IMR-90 (cell line): Measurements from ENCODE around the gene PAK5. TPM values are rescaled to one million over a fixed set of nuclear protein-coding genes. Genes with fewer than 3 reads are reported as not detected.

Experiments
- ATAC-seq: fragments of 200-7000 bp; cut with Tn5 transposase; 2 replicates; pipeline ENCODE4 v1.9.1; 2020; ENCODE audit warnings: low read depth, mild to moderate bottlenecking, moderate library complexity
- BruUV-seq: library from RNA; stranded (reverse); fragments of 400-500 nt; replicated peaks from 2 replicates; lab custom pipeline; 2021; lab: Mats Ljungman, UMichigan
- CTCF ChIA-PET: fragments of 300-600 bp; formaldehyde crosslinking; extraction: SDS; loops from one replicate; lab custom pipeline; 2021; ENCODE audit warnings: antibody characterized with exemption; lab: Yijun Ruan, JAX
- POLR2A ChIA-PET: fragments of 300-600 bp; sonication (Branson Sonifier 250); formaldehyde crosslinking; loops from one replicate; lab custom pipeline; 2022; ENCODE audit warnings: antibody characterized with exemption; ENCODE audit not compliant: unreplicated experiment; lab: Charles Lee
- DNase-seq: peaks from one replicate; pipeline ENCODE4 v3.0.0; 2013
- H2AFZ ChIP-seq: replicated peaks from 2 replicates; pipeline ENCODE3; 2013; ENCODE audit warnings: low read length, mild to moderate bottlenecking; ENCODE audit not compliant: poor library complexity
- H2AK5ac ChIP-seq: 2 replicates; pipeline ENCODE4 v1.6.1; 2013; ENCODE audit warnings: low read depth, low read length, inconsistent platforms
- H2AK9ac ChIP-seq: replicated peaks from 2 replicates; pipeline ENCODE3; 2013; ENCODE audit warnings: mild to moderate bottlenecking, low read depth, low read length, moderate library complexity; ENCODE audit not compliant: poor library complexity
- H2BK120ac ChIP-seq: 2 replicates; pipeline ENCODE4 v1.6.1; 2013; ENCODE audit warnings: low read depth, low read length, inconsistent platforms
- H2BK15ac ChIP-seq: 3 replicates; pipeline ENCODE4 v1.6.1; 2013; ENCODE audit warnings: low read depth, low read length, inconsistent platforms
- H2BK20ac ChIP-seq: 2 replicates; pipeline ENCODE4 v1.6.1; 2013; ENCODE audit warnings: low read depth, mild to moderate bottlenecking, inconsistent platforms, low read length, moderate library complexity
- H2BK5ac ChIP-seq: 2 replicates; pipeline ENCODE4 v1.6.1; 2013; ENCODE audit warnings: mild to moderate bottlenecking, low read depth, low read length, inconsistent platforms; ENCODE audit not compliant: poor library complexity, severe bottlenecking
- H3K14ac ChIP-seq: replicated peaks from 2 replicates; pipeline ENCODE4 v1.6.1; 2013; ENCODE audit warnings: low read depth, low read length, inconsistent platforms
- H3K18ac ChIP-seq: 2 replicates; pipeline ENCODE4 v1.6.1; 2013; ENCODE audit warnings: low read depth, low read length, control low read depth
- H3K23ac ChIP-seq: 2 replicates; pipeline ENCODE4 v1.6.1; 2013; ENCODE audit warnings: low read depth, low read length, inconsistent platforms
- H3K27ac ChIP-seq: 2 replicates; pipeline ENCODE4 v1.5.1; 2013; ENCODE audit warnings: mild to moderate bottlenecking, control low read depth, low read length; ENCODE audit not compliant: insufficient read depth
- H3K27me3 ChIP-seq: 2 replicates; pipeline ENCODE4 v1.6.1; 2013; ENCODE audit warnings: low read length; ENCODE audit not compliant: control insufficient read depth, insufficient read depth
- H3K36me3 ChIP-seq: 2 replicates; pipeline ENCODE4 v1.6.1; 2013; ENCODE audit warnings: low read length, mixed read lengths; ENCODE audit not compliant: control insufficient read depth, insufficient read depth
- H3K4ac ChIP-seq: 2 replicates; pipeline ENCODE4 v1.6.1; 2013; ENCODE audit warnings: low read depth, low read length, inconsistent platforms
- H3K4me1 ChIP-seq: 2 replicates; pipeline ENCODE4 v1.6.1; 2013; ENCODE audit warnings: low read length, mixed read lengths; ENCODE audit not compliant: control insufficient read depth, insufficient read depth
- H3K4me2 ChIP-seq: 2 replicates; pipeline ENCODE4 v1.6.1; 2013; ENCODE audit warnings: low read depth, mild to moderate bottlenecking, control low read depth, low read length, moderate library complexity
- H3K4me3 ChIP-seq: 2 replicates; pipeline ENCODE4 v1.5.1; 2013; ENCODE audit warnings: low read depth, mild to moderate bottlenecking, control low read depth, low read length, moderate library complexity; ENCODE audit not compliant: insufficient read depth
- H3K56ac ChIP-seq: 2 replicates; pipeline ENCODE4 v1.6.1; 2013; ENCODE audit warnings: low read length, inconsistent platforms; ENCODE audit not compliant: insufficient read depth; ENCODE audit errors: extremely low read depth
- H3K79me1 ChIP-seq, 2 experiments: 2 replicates each; pipeline ENCODE4 v1.6.1; 2013; ENCODE audit warnings: low read length in 2 of 2, inconsistent platforms in 1 of 2, low read depth in 1 of 2
- H3K9ac ChIP-seq: 2 replicates; pipeline ENCODE4 v1.6.1; 2013; ENCODE audit warnings: low read depth, low read length, control low read depth
- H3K9me1 ChIP-seq: 2 replicates; pipeline ENCODE4 v1.6.1; 2013; ENCODE audit warnings: low read length, inconsistent platforms; ENCODE audit not compliant: insufficient read depth
- H3K9me3 ChIP-seq: 2 replicates; pipeline ENCODE4 v1.6.1; 2013; ENCODE audit warnings: low read length; ENCODE audit not compliant: control insufficient read depth, insufficient read depth
- H4K20me1 ChIP-seq: 2 replicates; pipeline ENCODE4 v1.6.1; 2013; ENCODE audit warnings: low read length, inconsistent platforms; ENCODE audit not compliant: insufficient read depth
- H4K5ac ChIP-seq: 2 replicates; pipeline ENCODE4 v1.6.1; 2013; ENCODE audit warnings: mild to moderate bottlenecking, low read depth, low read length, control low read depth
- H4K8ac ChIP-seq, 2 experiments: 2 replicates each; pipeline ENCODE4 v1.6.1; 2013; ENCODE audit warnings: low read depth in 2 of 2, low read length in 2 of 2, control low read depth in 1 of 2, inconsistent platforms in 1 of 2
- H4K91ac ChIP-seq: 2 replicates; pipeline ENCODE4 v1.6.1; 2013; ENCODE audit warnings: low read depth, low read length, inconsistent platforms; ENCODE audit not compliant: insufficient read depth
- BHLHE40 ChIP-seq: fragments of 150-350 bp; IDR thresholded peaks from 2 replicates; pipeline ENCODE4 v1.6.1; 2016; ENCODE audit warnings: mild to moderate bottlenecking, low read depth, low read length
- FOS ChIP-seq: fragments of 150-350 bp; IDR thresholded peaks from 2 replicates; pipeline ENCODE4 v1.6.1; 2016; ENCODE audit warnings: low read depth, low read length
- MAFK ChIP-seq: IDR thresholded peaks from 2 replicates; pipeline ENCODE4 v1.6.1; 2012; ENCODE audit warnings: low read depth, low read length, improper control_type of control experiment
- MAZ ChIP-seq: IDR thresholded peaks from 2 replicates; pipeline ENCODE4 v1.6.1; 2012; ENCODE audit warnings: low read depth, mild to moderate bottlenecking, low read length, improper control_type of control experiment, moderate library complexity, borderline replicate concordance
- POLR2A ChIP-seq: IDR thresholded peaks from 2 replicates; pipeline ENCODE4 v1.6.1; 2012; ENCODE audit warnings: mild to moderate bottlenecking, low read depth, low read length
- RCOR1 ChIP-seq: IDR thresholded peaks from 2 replicates; pipeline ENCODE4 v1.6.1; 2012; ENCODE audit warnings: mild to moderate bottlenecking, low read length, improper control_type of control experiment; ENCODE audit not compliant: insufficient replicate concordance
- RFX5 ChIP-seq: IDR thresholded peaks from 2 replicates; pipeline ENCODE4 v1.8.0; 2012; ENCODE audit warnings: low read depth, mild to moderate bottlenecking, low read length, moderate library complexity
- SMC3 ChIP-seq: fragments of 150-350 bp; IDR thresholded peaks from 2 replicates; pipeline ENCODE4 v1.6.1; 2016; ENCODE audit warnings: low read depth, mild to moderate bottlenecking, antibody characterized with exemption, low read length, moderate library complexity
- WGBS, 2 experiments: methylation state at CpG; one replicate each; pipeline versions ENCODE4 v1.1.5 to v1.1.7; 2013; ENCODE audit warnings: missing lambda C conversion rate in 2 of 2; ENCODE audit not compliant: insufficient read length in 1 of 2; ENCODE audit errors: extremely low coverage in 2 of 2; 5-methylcytosine and 5-hydroxymethylcytosine counted together
- dilution Hi-C: fragments of 300-500 bp; cut with HindIII; formaldehyde crosslinking; loops from one replicate; pipeline ENCODE4 v1.14.3; 2018; ENCODE audit warnings: low sequenced_read_pairs; ENCODE audit not compliant: unreplicated experiment
- in situ Hi-C: fragments of 300-500 bp; cut with MboI; formaldehyde crosslinking; loops from 3 replicates; pipeline ENCODE4 v1.14.3; 2019; ENCODE audit warnings: low sequenced_read_pairs, inconsistent platforms, mixed read lengths
- intact Hi-C: fragments of 100-400 bp; cut with micrococcal nuclease; formaldehyde crosslinking; loops from 2 replicates; pipeline ENCODE4 v1.10.0; 2022
- polyA plus RNA-seq, 3 experiments: library from polyadenylated mRNA; depleted of rRNA; stranded (reverse); fragments of >200 nt; gene quantifications; 2 replicates each; pipeline ENCODE4 v1.2.3, GENCODE V29; 2012; ENCODE audit warnings: low replicate concordance in 1 of 3
- total RNA-seq: library from RNA; depleted of rRNA; stranded (reverse); fragments of >200 nt; gene quantifications from 2 replicates; pipeline ENCODE4 v1.2.3, GENCODE V29; 2012
- TF ChIP-seq, protein P1 (sequence below): fragments of 150-350 bp; IDR thresholded peaks from 2 replicates; pipeline ENCODE4 v1.6.1; 2016; ENCODE audit warnings: low read depth, mild to moderate bottlenecking, low read length, moderate library complexity, borderline replicate concordance
- TF ChIP-seq, protein P2 (sequence below): fragments of 150-350 bp; IDR thresholded peaks from 2 replicates; pipeline ENCODE4 v1.6.1; 2017; ENCODE audit warnings: mild to moderate bottlenecking, antibody characterized with exemption, low read length, low read depth

Gene PAK5
- total and polyA plus RNA-seq, 2 of the 4 experiments (the other 2 are of a cell fraction) = not detected

DNA sequence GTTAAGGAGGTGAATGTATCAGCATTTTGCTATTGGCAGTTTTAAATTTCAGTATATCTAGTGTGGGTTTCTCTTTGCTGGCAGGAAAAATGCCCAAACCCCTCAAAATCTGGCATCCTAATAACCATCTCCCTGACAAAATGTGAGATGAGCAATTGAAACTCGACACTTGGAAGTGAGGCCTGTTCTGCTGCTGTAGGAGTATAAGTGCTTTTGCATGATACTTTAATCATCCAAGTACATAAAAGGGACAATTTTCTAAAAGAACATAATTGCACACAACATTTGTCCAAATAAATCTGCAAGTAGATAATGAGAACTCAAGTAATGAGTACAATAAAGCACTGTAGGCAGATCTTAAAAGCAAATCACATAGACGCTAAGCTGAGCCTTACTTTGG is 288.0 kb downstream of the PAK5 start:
- no peak overlapping the region for H3K14ac ChIP-seq
- no peak overlapping the region for H2BK120ac ChIP-seq
- no peaks in the 10 kb centered on the region for H3K79me1 ChIP-seq
- H4K8ac ChIP-seq = no peak overlapping the region
- TF ChIP-seq RFX5 = no peak
- TF ChIP-seq BHLHE40 = no peak
- no peak for TF ChIP-seq FOS
- no peak for TF ChIP-seq RCOR1
- no peak for TF ChIP-seq MAFK
- TF ChIP-seq, protein P1, sequence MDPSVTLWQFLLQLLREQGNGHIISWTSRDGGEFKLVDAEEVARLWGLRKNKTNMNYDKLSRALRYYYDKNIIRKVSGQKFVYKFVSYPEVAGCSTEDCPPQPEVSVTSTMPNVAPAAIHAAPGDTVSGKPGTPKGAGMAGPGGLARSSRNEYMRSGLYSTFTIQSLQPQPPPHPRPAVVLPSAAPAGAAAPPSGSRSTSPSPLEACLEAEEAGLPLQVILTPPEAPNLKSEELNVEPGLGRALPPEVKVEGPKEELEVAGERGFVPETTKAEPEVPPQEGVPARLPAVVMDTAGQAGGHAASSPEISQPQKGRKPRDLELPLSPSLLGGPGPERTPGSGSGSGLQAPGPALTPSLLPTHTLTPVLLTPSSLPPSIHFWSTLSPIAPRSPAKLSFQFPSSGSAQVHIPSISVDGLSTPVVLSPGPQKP = no peak
- TF ChIP-seq, protein P2, sequence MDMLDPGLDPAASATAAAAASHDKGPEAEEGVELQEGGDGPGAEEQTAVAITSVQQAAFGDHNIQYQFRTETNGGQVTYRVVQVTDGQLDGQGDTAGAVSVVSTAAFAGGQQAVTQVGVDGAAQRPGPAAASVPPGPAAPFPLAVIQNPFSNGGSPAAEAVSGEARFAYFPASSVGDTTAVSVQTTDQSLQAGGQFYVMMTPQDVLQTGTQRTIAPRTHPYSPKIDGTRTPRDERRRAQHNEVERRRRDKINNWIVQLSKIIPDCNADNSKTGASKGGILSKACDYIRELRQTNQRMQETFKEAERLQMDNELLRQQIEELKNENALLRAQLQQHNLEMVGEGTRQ = no peak
- TF ChIP-seq POLR2A = no peak
- no peak for TF ChIP-seq MAZ
- TF ChIP-seq SMC3 = no peak
- no peaks in the 10 kb centered on the region for H3K36me3 ChIP-seq
- no peak overlapping the region for H3K56ac ChIP-seq
- dilution Hi-C loops = no loop called here
- H2BK5ac ChIP-seq = no peak overlapping the region
- H4K5ac ChIP-seq = no peak overlapping the region
- no peaks in the 10 kb centered on the region for H3K4me1 ChIP-seq
- H3K23ac ChIP-seq = no peak overlapping the region
- H3K4ac ChIP-seq = no peak overlapping the region
- no peak overlapping the region for H3K18ac ChIP-seq
- no TSS peak for BruUV-seq
- no peak overlapping the region for H2BK15ac ChIP-seq
- no peak overlapping the region for H4K91ac ChIP-seq
- H2AFZ ChIP-seq = no peak overlapping the region
- H3K4me3 ChIP-seq = no peak overlapping the region
- H3K27ac ChIP-seq = no peak overlapping the region
- WGBS, 2 experiments = no CpG with 5 or more reads among the region's 2 CpGs
- H4K20me1 ChIP-seq = no peaks in the 10 kb centered on the region
- no peak overlapping the region for H3K4me2 ChIP-seq
- no peak overlapping the region for H2AK9ac ChIP-seq
- H3K27me3 ChIP-seq = peaks cover 2% of the 10 kb centered on the region
- no peak overlapping the region for H2BK20ac ChIP-seq
- H3K9me1 ChIP-seq = no peaks in the 10 kb centered on the region; the same call in 1 of the 2 replicates
- DNase-seq = no peak
- in situ Hi-C loops = no loop called here
- CTCF ChIA-PET = no interaction called here
- intact Hi-C loops = no loop called here
- no peaks in the 10 kb centered on the region for H3K9me3 ChIP-seq
- POLR2A ChIA-PET = no interaction called here
- H2AK5ac ChIP-seq = no peak overlapping the region
- no peak overlapping the region for H3K9ac ChIP-seq
- ATAC-seq = no peak
